Epithelial cell of esophagus (primary cell): ENCODE measurements around the gene MICAL1.

Experiments used
- DNase-seq: peaks from one replicate; pipeline ENCODE4 v3.0.0; 2010; ENCODE audit warnings: low read depth
- H3K4me3 ChIP-seq: 2 replicates; pipeline ENCODE4 v1.5.1; 2011; ENCODE audit warnings: mild to moderate bottlenecking, low read length, control low read depth
- TF ChIP-seq, protein P1 (sequence below): IDR thresholded peaks from 2 replicates; pipeline ENCODE4 v1.5.1; 2011; ENCODE audit warnings: low read depth, mild to moderate bottlenecking, low read length, control low read depth, inconsistent platforms; ENCODE audit not compliant: insufficient read depth; ENCODE audit errors: missing control alignments

The MICAL1 gene

DNA sequence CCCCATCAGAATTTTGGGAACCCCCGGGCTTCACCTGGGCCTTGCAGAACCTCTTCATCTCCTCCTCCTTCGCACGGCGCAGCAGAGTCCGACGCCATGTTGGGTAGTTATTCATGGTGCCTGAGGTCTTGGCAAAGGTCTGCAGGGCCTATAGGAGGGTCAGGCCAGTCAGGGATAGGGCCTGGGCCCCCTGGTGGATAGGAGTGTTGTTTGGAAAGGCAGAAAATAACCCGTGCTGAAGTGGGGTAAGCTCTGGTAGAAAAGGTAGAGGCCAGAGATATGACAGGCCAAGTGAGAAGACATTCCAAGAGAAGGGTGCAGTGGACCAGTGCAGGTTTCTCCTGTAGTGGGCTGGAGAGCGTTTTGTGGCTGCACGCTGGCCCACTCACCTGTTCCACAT lies 10.2 kb downstream of the MICAL1 start:
- TF ChIP-seq, protein P1, sequence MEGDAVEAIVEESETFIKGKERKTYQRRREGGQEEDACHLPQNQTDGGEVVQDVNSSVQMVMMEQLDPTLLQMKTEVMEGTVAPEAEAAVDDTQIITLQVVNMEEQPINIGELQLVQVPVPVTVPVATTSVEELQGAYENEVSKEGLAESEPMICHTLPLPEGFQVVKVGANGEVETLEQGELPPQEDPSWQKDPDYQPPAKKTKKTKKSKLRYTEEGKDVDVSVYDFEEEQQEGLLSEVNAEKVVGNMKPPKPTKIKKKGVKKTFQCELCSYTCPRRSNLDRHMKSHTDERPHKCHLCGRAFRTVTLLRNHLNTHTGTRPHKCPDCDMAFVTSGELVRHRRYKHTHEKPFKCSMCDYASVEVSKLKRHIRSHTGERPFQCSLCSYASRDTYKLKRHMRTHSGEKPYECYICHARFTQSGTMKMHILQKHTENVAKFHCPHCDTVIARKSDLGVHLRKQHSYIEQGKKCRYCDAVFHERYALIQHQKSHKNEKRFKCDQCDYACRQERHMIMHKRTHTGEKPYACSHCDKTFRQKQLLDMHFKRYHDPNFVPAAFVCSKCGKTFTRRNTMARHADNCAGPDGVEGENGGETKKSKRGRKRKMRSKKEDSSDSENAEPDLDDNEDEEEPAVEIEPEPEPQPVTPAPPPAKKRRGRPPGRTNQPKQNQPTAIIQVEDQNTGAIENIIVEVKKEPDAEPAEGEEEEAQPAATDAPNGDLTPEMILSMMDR: no peak
- no peak overlapping the region for H3K4me3 ChIP-seq
- DNase-seq: no peak

DNA sequence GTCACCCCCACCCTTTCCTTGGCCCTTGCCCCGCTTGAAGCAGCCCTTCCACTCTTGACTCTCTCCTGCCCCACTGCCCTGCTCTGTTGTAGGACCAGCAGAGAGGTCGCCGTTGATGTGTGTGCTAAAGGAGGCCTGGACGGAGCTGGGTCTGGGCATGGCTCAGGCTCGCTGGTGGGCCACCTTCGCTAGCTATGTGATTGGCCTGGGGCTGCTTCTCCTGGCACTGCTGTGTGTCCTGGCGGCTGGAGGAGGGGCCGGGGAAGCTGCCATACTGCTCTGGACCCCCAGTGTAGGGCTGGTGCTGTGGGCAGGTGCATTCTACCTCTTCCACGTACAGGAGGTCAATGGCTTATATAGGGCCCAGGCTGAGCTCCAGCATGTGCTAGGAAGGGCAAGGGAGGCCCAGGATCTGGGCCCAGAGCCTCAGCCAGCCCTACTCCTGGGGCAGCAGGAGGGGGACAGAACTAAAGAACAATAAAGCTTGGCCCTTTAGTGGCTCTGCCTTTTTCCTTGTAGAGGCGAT lies 12.1 kb downstream of the MICAL1 start:
- H3K4me3 ChIP-seq: no peak overlapping the region
- TF ChIP-seq, protein P1: no peak
- no peak for DNase-seq

DNA sequence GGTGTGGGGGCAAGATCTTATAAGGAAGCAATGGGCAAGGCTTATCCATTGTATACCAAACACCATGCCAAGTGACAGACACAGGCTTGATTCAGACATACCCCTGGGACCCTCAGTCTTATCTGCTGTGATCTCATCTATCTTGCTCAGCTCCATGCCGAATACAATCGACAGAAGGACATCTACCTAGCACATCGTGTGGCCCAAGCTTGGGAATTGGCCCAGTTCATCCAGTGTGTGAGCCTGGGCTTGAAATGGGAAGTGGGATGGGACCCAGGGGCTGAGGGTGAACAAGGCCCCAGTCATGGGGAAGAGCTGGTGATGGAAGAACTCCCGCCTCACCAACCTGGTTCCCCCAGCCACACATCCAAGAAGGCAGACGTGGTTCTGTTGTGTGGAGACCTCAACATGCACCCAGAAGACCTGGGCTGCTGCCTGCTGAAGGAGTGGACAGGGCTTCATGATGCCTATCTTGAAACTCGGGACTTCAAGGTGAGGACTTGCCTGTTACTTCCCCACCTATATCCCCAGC lies 13.1 kb downstream of the MICAL1 start:
- DNase-seq: no peak
- TF ChIP-seq, protein P1: no peak
- H3K4me3 ChIP-seq: no peak overlapping the region

DNA sequence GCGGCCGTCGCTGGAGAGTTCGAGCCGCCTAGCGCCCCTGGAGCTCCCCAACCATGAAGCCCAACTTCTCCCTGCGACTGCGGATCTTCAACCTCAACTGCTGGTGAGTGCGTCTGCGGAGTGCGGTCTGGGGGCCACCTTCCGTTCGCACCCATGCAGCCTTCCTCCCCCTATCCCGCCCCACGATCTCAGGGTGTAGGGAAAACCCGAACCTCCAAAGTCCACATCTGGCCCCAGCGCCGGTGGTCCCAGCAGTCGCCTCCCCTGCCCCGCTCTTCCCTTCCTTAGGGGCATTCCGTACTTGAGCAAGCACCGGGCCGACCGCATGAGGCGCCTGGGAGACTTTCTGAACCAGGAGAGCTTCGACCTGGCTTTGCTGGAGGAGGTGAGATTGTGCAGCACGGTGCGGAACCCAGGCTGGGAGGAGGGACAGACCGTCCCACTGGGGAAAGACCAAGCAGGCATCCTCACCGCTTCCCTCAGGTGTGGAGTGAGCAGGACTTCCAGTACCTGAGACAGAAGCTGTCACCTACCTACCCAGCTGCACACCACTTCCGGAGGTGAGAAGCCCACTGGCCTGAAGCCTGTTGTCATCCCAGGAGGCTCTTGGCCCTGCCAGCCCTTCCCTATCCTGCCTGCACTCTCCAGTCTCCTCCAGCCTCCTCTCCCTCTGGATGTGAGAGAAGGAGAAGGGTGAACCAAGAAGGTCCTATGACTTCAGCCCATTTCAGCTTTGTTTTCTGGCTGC lies 14.3 kb downstream of the MICAL1 start:
- DNase-seq: peak; percentile 67
- H3K4me3 ChIP-seq: peak overlapping the region; percentile 78
- TF ChIP-seq, protein P1: peak; percentile 36

DNA sequence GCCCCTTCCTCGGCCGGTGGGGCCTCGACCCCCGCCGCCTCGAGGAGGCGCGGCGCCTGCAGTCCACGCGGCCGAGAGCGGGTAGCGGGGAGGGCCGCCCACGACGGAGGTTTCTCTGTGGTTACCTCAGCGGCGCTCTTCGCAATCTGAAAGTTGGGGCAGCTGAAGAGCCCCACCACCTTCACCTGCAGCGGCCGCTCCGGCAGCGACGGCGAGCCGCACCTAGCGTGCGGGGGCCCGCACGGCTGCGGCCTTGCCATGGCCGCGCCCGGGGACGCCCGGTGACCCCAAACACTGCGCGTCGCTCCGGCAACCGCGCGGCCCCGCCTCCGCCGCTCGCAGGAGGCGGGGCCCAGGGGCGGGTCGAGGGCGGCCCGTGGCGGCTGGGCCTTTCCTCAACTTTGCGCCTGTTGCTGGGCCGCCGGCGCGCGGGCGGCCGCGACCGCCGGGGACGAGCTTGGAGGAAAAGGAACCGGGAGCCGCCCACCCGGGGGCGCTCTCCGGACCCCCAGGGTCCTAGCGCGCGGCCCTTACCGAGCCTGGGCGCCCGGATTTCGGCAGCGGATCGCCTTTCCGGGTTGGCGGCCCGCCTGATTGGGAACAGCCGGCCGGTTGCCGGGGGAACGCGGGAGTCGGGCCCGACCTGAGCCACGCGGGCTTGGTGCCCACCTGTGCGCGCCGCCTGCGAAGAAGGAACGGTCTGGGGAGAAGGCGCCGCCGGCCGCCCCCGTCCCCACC lies 15.1 kb downstream of the MICAL1 start, which contains the start of the genes PPIL6 and SMPD2:
Gene PPIL6 (minus strand): TSS at position 298 of the 738 bp plus-strand sequence. CDS start 38 bp downstream, at position 260.
Gene SMPD2 (plus strand): TSS at position 394 of the 738 bp plus-strand sequence. CDS start 398 bp downstream, outside the sequence.
- TF ChIP-seq, protein P1: no peak
- peak within 1 kb of the TSS; percentile 78 for H3K4me3 ChIP-seq
- peak; percentile 83 for DNase-seq

DNA sequence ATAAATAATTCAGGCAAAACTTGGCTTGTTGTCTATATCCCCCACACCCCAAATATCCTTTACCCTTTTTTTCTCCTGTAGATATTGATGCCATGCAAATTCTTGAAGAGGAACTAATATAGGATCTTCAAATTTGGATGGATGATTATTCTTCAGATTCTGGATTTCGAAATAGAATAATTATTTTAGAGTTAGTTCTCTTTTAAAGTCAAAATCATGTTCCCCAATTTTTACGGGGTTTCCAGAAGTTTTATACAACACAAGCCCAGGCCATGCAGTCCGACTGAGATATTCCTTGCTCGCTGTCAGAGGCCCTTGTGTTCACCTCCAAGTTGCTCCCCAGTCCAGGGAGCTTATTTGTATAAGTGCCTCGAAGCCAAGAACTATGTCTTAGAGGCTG lies 19.5 kb downstream of the MICAL1 start:
- TF ChIP-seq, protein P1: no peak
- no peak for DNase-seq
- no peak overlapping the region for H3K4me3 ChIP-seq
